NB4 (cell line): ENCODE measurements around the gene RGS2.

ENCODE experiments used
- MYC ChIP-seq: IDR thresholded peaks from 2 replicates; pipeline ENCODE4 v1.6.1; 2011; ENCODE audit warnings: low read depth, low read length
- TF ChIP-seq, protein P1 (sequence below): IDR thresholded peaks from one replicate; pipeline ENCODE4 v1.5.1; 2012; ENCODE audit warnings: low read depth, low read length

DNA sequence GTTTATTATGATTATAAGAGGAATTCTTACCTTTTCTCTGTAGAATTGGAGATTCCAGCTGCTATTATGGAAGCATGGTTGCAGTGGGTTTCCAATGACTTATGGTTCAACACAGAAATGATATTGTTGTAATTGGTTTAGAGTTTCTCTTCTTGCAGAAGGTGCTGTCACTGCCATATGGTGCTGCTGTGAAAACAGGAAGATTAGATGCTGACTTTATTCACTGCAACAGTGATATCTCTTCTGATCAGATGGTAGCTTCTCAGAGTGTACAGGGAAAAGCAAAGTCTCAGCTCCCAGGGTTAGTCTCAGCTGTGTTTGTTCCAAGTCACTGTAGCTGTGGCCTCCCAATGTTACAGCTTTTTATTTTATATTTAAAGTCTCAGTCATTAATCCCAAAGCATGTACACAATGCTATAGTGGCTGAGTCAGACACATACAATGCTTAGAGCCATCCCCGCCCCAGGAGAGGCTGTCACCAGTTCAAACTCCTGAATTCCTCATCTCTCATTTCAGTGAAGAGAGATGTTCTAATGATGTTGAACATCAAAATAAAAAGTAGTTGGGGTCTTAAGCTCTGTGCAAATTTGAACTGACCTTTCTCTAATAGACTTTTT is 42.7 kb upstream of the RGS2 start:
- TF ChIP-seq, protein P1, sequence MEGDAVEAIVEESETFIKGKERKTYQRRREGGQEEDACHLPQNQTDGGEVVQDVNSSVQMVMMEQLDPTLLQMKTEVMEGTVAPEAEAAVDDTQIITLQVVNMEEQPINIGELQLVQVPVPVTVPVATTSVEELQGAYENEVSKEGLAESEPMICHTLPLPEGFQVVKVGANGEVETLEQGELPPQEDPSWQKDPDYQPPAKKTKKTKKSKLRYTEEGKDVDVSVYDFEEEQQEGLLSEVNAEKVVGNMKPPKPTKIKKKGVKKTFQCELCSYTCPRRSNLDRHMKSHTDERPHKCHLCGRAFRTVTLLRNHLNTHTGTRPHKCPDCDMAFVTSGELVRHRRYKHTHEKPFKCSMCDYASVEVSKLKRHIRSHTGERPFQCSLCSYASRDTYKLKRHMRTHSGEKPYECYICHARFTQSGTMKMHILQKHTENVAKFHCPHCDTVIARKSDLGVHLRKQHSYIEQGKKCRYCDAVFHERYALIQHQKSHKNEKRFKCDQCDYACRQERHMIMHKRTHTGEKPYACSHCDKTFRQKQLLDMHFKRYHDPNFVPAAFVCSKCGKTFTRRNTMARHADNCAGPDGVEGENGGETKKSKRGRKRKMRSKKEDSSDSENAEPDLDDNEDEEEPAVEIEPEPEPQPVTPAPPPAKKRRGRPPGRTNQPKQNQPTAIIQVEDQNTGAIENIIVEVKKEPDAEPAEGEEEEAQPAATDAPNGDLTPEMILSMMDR, result no peak
- no peak for TF ChIP-seq MYC
